ENCODE data around the gene EMILIN1.

DNA sequence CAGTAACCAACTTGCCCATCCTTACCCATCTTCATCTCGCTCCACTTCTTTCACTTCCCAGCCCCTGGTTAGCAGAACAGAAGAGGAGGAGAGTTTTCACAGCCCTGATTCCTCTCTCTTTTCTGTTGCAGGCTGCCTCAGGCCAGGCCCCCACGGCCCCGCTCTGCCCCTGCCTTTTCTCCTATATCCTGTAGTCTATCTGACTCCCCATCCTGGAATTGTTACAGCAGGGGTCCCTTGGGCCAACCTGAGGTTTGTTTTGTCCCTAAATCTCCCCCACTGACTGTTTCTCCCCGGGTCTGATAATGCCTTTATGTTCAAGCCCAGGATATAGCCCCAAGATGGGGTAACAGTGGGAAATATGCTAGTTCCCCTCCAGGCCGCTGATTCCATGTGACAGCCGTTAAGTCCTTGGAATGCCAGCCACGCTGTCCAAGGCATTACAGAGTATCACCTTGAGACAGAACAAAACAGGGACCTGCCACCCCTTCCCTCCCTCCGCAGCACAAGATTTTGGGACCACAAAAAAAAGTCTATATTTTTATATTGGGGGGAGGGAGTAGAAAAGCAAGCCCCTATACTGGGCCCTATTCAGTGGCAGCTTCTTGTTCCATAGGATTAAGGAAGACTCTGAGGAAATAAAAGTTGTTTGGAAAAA is 8.3 kb upstream of the EMILIN1 start:
- TF ChIP-seq POLR2A (IDR thresholded peaks at IDR 0.05) (no peak), CTCF (IDR thresholded peaks at IDR 0.05) (no peak)
